SU-DHL-6 (cell line): ENCODE results near the gene HOOK2.

Source experiments
- EZH2phosphoT487 ChIP-seq: fragments of 200-600 bp; sonication (generic), shearing (Covaris generic); conservative IDR thresholded peaks from 2 replicates; pipeline ENCODE4 v1.6.1; 2018; ENCODE audit warnings: mild to moderate bottlenecking, antibody characterized with exemption, low read length, moderate library complexity, mixed read lengths
- TF ChIP-seq, protein P1 (sequence below): fragments of 200-600 bp; sonication (generic); IDR thresholded peaks from one replicate; pipeline ENCODE4 v1.5.1; 2017; ENCODE audit warnings: antibody characterized with exemption, mild to moderate bottlenecking, low read length, moderate library complexity; ENCODE audit not compliant: insufficient read depth, poor library complexity, severe bottlenecking

- TF ChIP-seq, protein P1, sequence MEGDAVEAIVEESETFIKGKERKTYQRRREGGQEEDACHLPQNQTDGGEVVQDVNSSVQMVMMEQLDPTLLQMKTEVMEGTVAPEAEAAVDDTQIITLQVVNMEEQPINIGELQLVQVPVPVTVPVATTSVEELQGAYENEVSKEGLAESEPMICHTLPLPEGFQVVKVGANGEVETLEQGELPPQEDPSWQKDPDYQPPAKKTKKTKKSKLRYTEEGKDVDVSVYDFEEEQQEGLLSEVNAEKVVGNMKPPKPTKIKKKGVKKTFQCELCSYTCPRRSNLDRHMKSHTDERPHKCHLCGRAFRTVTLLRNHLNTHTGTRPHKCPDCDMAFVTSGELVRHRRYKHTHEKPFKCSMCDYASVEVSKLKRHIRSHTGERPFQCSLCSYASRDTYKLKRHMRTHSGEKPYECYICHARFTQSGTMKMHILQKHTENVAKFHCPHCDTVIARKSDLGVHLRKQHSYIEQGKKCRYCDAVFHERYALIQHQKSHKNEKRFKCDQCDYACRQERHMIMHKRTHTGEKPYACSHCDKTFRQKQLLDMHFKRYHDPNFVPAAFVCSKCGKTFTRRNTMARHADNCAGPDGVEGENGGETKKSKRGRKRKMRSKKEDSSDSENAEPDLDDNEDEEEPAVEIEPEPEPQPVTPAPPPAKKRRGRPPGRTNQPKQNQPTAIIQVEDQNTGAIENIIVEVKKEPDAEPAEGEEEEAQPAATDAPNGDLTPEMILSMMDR, result no peak
- TF ChIP-seq EZH2phosphoT487, result no peak
Observed at GRCh38 chr19:12783849-12784393, 8.6 kb upstream of the HOOK2 start.
